ENCODE results near the gene FBXO39. TPM values are rescaled to one million over a fixed set of nuclear protein-coding genes. Genes with fewer than 3 reads are reported as not detected.
"Not testable (repeated sequence)": the region's sequence is repeated elsewhere in the genome, so short reads cannot be mapped to it uniquely, and the experiment has no call there.

The FBXO39 gene
- total RNA-seq (2021) (not detected in 2 replicates), Bru-seq, nascent RNA (percentile 22 among the genes with signal in this experiment), BruChase-seq, experiment 1, labeled RNA remaining after a 2-hour chase (percentile 24 among the genes with signal in this experiment), BruChase-seq, experiment 2, labeled RNA remaining after a 6-hour chase (percentile 19 among the genes with signal in this experiment)
- long read RNA-seq, result 0 reads

DNA sequence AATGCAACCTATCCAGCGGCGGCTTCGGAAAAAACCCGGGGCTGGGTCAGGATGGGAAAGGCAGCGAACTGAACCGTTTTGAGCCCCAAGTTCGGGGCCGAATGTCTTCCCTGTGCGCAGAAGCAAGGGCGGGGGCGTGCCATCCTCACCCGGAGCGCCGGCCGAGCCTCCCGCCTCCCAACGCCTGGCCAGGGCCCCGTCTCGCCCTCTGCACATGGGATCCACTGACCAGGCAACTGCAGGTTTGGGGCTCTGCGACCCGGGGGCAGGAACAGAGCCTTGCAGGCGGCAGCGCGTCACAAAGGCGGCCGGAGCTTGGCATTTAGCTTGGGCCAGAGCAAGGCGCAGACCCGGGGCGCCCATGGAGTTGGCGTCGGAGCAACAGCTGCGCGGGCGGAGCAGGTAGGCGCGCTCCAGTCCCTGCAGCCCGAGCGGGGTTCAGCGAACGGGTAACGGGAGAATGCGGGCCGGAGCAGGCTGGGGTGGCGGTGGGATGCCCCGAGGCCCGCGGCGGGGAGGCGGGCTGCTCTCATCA lies at the start of gene FBXO39:
Gene FBXO39, plus strand, starts transcription at position 345 of the 535 bp plus-strand sequence. CDS start 3,654 bp downstream, outside the sequence.
- intact Hi-C loops (cut with micrococcal nuclease; ENCODE audit: unreplicated experiment), result no loop called here
- H3K4me2 ChIP-seq, result no peak within 1 kb of the TSS
- no peaks in the 10 kb centered on the region for H4K20me1 ChIP-seq (ENCODE audit: insufficient read depth)
- no peaks in the 10 kb centered on the region for H3K27me3 ChIP-seq (ENCODE audit: insufficient read depth, low read depth)
- H3K9me2 ChIP-seq (ENCODE audit: insufficient read depth), result no peaks in the 10 kb centered on the region
- ChIA-PET CTCF (no interaction called here), POLR2A (ENCODE audit: unreplicated experiment) (no interaction called here)
- no peaks in the 10 kb centered on the region for H3K4me1 ChIP-seq (replicated peaks; ENCODE audit: insufficient read depth)
- no peak for TF ChIP-seq EZH2 (IDR thresholded peaks at IDR 0.05; ENCODE audit: low read depth)
- TF ChIP-seq, protein P1, sequence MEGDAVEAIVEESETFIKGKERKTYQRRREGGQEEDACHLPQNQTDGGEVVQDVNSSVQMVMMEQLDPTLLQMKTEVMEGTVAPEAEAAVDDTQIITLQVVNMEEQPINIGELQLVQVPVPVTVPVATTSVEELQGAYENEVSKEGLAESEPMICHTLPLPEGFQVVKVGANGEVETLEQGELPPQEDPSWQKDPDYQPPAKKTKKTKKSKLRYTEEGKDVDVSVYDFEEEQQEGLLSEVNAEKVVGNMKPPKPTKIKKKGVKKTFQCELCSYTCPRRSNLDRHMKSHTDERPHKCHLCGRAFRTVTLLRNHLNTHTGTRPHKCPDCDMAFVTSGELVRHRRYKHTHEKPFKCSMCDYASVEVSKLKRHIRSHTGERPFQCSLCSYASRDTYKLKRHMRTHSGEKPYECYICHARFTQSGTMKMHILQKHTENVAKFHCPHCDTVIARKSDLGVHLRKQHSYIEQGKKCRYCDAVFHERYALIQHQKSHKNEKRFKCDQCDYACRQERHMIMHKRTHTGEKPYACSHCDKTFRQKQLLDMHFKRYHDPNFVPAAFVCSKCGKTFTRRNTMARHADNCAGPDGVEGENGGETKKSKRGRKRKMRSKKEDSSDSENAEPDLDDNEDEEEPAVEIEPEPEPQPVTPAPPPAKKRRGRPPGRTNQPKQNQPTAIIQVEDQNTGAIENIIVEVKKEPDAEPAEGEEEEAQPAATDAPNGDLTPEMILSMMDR (conservative IDR thresholded peaks at IDR 0.05), result no peak
- no peaks in the 10 kb centered on the region for H3K9me3 ChIP-seq (ENCODE audit: insufficient read depth, low read depth)
- H3K27ac ChIP-seq, result no peak within 1 kb of the TSS
- no TSS peak for BruUV-seq (replicated peaks)
- H3F3A ChIP-seq (ENCODE audit: insufficient read depth, low read depth), result no peaks in the 10 kb centered on the region
- no peak within 1 kb of the TSS for H3K4me3 ChIP-seq
- H2AFZ ChIP-seq, result no peak within 1 kb of the TSS
- H3K36me3 ChIP-seq (ENCODE audit: low read depth), result no peaks in the 10 kb centered on the region
- no peak for DNase-seq
- H3K79me2 ChIP-seq (ENCODE audit: low read depth), result no peaks in the 10 kb centered on the region

DNA sequence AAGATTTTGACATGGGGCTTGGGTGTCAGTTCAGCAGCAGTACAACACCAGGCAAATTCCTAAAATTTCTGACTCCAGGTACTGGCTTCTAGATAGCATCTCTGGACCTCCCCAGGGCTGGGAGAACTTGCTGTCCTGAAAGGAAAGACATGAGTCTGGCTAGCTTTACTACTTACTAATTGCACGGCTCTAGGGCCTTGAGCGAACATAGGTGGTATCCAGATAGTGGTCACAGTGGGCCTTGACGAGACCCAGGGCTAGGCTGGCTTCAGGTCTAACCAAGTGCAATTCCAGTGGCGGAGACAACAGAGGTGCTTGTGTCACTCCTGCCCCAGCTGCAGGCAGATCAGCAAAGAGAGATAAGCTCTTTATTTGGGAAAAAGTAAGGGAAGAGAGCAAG lies 46.5 kb upstream of the FBXO39 start:
- Histone ChIP-seq H4K20me1 (ENCODE audit: insufficient read depth) (no peaks in the 10 kb centered on the region), H3K36me3 (ENCODE audit: low read depth) (no peaks in the 10 kb centered on the region), H3K79me2 (ENCODE audit: low read depth) (no peaks in the 10 kb centered on the region), H3K4me3 (no peak overlapping the region), H3K9me2 (ENCODE audit: insufficient read depth) (no peaks in the 10 kb centered on the region), H3K4me2 (no peak overlapping the region), H3K4me1 (replicated peaks; ENCODE audit: insufficient read depth) (no peaks in the 10 kb centered on the region), H2AFZ (no peak overlapping the region), H3F3A (ENCODE audit: insufficient read depth, low read depth) (no peaks in the 10 kb centered on the region), H3K9me3 (ENCODE audit: insufficient read depth, low read depth) (no peaks in the 10 kb centered on the region), H3K27ac (no peak overlapping the region), H3K27me3 (ENCODE audit: insufficient read depth, low read depth) (no peaks in the 10 kb centered on the region)
- no TSS peak for BruUV-seq (replicated peaks)
- intact Hi-C loops (cut with micrococcal nuclease; ENCODE audit: unreplicated experiment), result no loop called here
- no peak for DNase-seq
- TF ChIP-seq, protein P1 (conservative IDR thresholded peaks at IDR 0.05), result no peak
- TF ChIP-seq EZH2 (IDR thresholded peaks at IDR 0.05; ENCODE audit: low read depth), result no peak
- CTCF ChIA-PET, result no interaction called here
- POLR2A ChIA-PET (ENCODE audit: unreplicated experiment), result no interaction called here

DNA sequence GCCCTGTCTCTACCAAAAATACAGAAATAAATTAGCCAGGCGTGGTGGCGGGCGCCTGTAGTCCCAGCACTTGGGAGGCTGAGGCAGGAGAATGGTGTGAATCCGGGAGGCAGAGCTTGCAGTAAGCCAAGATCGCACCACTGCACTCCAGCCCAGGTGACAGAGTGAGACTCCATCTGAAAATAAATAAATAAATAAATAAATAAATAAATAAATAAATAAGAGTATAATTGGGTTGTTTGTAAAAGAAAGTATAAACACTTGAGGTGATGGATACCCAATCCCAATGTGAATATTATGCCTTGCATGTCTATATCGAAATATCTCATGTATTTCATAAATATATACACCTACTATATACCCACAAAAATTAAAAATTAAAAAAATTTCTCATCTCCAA lies 29.4 kb upstream of the FBXO39 start:
- CTCF ChIA-PET; H3K27ac ChIP-seq; DNase-seq; H3K79me2 ChIP-seq (ENCODE audit: low read depth); H3K9me3 ChIP-seq (ENCODE audit: insufficient read depth, low read depth); H3K36me3 ChIP-seq (ENCODE audit: low read depth); H3K9me2 ChIP-seq (ENCODE audit: insufficient read depth); H3K4me1 ChIP-seq (replicated peaks; ENCODE audit: insufficient read depth); H3K4me3 ChIP-seq; H2AFZ ChIP-seq; POLR2A ChIA-PET (ENCODE audit: unreplicated experiment); H3F3A ChIP-seq (ENCODE audit: insufficient read depth, low read depth); H4K20me1 ChIP-seq (ENCODE audit: insufficient read depth); BruUV-seq (replicated peaks); intact Hi-C loops (cut with micrococcal nuclease; ENCODE audit: unreplicated experiment); H3K27me3 ChIP-seq (ENCODE audit: insufficient read depth, low read depth); H3K4me2 ChIP-seq: not testable (repeated sequence)

DNA sequence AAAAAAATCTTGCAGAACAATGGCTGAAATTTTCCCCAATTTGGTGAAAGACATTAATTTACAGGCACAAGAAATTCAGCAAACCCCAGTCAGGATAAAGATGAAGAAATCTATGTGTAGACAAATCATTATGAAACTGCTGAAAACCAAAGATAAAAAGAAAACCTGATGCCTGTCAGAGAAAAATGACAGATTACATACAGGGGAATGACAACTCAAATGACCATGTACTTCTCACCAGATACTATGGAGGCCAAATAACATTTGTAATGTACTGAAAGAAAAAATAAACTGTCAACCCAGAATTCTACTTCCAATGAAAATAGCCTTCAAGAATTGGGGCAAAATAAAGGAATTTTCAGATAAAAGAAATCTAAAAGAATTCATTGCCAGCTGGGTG lies 27.4 kb upstream of the FBXO39 start:
- no peaks in the 10 kb centered on the region for H3K36me3 ChIP-seq (ENCODE audit: low read depth)
- H3K4me1 ChIP-seq (replicated peaks; ENCODE audit: insufficient read depth), result peaks cover 21% of the 10 kb centered on the region
- no peak overlapping the region for H2AFZ ChIP-seq
- ChIA-PET POLR2A (ENCODE audit: unreplicated experiment) (no interaction called here), CTCF (no interaction called here)
- H3K4me3 ChIP-seq, result no peak overlapping the region
- no peaks in the 10 kb centered on the region for H3K9me2 ChIP-seq (ENCODE audit: insufficient read depth)
- H3K4me2 ChIP-seq, result no peak overlapping the region
- TF ChIP-seq EZH2 (IDR thresholded peaks at IDR 0.05; ENCODE audit: low read depth), result no peak
- TF ChIP-seq, protein P1 (conservative IDR thresholded peaks at IDR 0.05), result no peak
- no peaks in the 10 kb centered on the region for H3K9me3 ChIP-seq (ENCODE audit: insufficient read depth, low read depth)
- peak in 1 of 2 experiments; percentile 23 for DNase-seq
- H4K20me1 ChIP-seq (ENCODE audit: insufficient read depth), result no peaks in the 10 kb centered on the region
- intact Hi-C loops (cut with micrococcal nuclease; ENCODE audit: unreplicated experiment), result no loop called here
- no TSS peak for BruUV-seq (replicated peaks)
- no peak overlapping the region for H3K27ac ChIP-seq
- H3K79me2 ChIP-seq (ENCODE audit: low read depth), result no peaks in the 10 kb centered on the region
- no peaks in the 10 kb centered on the region for H3K27me3 ChIP-seq (ENCODE audit: insufficient read depth, low read depth)
- H3F3A ChIP-seq (ENCODE audit: insufficient read depth, low read depth), result peaks cover 20% of the 10 kb centered on the region
